ENCODE data around the gene PRKCA.
"Not testable (repeated sequence)": the region's sequence is repeated elsewhere in the genome, so short reads cannot be mapped to it uniquely, and the experiment has no call there.

The PRKCA gene

DNA sequence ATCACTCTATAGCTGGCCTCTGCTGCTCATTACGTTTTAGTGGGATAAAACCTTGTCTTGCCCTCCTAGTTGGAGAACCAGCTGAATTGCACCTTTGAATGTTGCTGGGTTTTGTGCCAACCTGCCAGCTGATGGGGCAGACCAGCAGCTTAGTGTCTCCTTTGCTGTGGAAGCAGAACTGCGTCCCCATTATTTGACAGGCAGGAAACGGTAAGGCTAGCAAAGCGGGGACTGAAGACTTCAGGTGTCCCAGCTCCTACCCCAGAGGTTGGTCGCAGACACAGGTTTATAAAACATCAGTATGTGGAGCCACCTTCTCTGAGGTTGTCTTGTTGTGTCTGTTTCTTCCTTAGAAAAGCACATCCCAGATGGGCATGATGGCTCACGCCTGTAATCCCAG is 158.1 kb downstream of the PRKCA start:
- DNase-seq (ENCODE audit: low read depth in 1 of 2, low spot score in 1 of 2) = no peak

DNA sequence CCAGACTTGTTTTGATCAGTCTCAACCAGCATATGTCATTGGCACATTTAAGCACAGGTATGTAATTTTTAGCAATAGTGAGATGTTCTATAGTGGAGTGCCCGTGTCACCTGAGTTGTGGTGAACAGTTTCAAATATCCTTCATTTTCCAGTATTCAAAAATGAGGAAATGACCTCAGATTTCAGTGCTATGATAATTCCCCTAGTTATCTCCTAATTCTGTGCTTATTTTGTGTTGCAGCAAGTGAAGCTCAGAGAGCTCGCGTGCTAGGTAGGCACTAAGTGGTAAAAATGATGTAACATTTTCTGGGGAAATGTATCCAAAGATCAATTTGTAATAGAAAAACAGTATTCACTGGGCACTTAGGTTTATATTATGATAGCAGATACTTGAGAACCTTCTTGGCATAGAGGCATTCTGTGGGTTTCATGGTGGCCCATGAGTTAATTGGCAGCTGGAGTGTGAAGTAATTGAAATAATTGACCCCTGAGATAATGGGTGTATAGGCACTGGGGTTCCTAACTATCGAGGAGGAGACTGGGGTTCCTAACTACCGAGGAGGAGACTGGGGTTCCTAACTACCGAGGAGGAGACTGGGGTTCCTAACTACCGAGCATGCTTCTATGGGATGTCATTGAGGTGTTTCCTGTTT is 159.1 kb downstream of the PRKCA start:
- DNase-seq (ENCODE audit: low read depth in 1 of 2, low spot score in 1 of 2) = no peak

DNA sequence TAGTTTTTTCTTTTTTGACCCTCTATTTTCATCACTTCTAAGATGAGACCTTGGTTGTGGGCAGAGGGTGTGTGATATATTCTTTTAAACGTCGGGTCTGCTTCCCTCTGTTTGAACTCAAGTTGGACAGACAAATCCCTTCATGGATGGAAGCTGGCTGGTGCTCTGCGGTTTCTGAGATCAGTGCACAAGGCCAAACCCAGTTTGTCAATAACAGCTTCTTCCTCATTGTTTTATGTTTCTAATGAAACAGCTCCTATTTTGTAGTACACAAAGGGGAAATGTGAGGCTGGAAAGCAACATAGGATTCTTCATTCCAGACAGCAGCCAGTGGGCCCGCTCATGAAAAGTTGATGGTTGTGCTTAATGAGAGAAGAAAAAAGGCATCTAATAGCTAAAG is 159.6 kb downstream of the PRKCA start:
- no peak for DNase-seq (ENCODE audit: low read depth in 1 of 2, low spot score in 1 of 2)

DNA sequence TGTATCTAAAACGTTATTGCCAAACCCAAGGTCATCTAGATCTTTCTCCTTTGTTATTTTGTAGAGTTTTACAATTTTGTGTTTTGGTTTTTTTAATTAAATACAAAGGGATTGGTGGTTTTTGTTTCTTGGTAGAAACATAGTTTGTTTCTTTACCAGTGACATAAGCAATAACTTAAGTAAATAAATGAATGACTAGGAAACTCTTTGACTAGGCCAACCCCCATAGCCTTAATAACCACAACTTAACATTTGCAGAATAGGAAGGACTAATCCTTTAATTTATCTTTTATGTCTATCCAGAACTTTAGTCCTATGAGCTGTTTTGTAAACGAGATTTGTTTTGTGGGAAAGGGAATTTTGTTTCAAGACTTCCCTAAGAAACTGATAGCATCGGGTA is 162.5 kb downstream of the PRKCA start:
- no peak for DNase-seq (ENCODE audit: low read depth in 1 of 2, low spot score in 1 of 2)

DNA sequence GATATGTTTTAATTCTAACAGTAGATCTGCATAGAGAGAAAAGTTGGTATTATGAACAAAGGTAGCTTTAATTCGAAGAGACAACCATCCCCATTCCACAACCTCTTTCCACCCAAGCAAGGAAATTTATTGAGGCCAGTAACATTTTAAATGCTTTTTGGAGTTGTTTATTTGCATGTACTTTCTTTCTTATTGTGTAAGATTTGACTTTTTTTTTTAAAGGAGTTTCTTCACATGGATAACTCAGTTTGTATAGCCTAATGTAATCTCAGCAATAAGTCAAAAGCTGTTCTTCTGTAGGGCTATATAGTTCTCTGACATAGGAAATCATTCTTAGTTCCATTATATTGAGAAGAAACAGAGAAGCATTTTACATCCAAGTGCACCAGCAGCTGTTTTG is 163.3 kb downstream of the PRKCA start:
- DNase-seq (ENCODE audit: low read depth in 1 of 2, low spot score in 1 of 2) = no peak

DNA sequence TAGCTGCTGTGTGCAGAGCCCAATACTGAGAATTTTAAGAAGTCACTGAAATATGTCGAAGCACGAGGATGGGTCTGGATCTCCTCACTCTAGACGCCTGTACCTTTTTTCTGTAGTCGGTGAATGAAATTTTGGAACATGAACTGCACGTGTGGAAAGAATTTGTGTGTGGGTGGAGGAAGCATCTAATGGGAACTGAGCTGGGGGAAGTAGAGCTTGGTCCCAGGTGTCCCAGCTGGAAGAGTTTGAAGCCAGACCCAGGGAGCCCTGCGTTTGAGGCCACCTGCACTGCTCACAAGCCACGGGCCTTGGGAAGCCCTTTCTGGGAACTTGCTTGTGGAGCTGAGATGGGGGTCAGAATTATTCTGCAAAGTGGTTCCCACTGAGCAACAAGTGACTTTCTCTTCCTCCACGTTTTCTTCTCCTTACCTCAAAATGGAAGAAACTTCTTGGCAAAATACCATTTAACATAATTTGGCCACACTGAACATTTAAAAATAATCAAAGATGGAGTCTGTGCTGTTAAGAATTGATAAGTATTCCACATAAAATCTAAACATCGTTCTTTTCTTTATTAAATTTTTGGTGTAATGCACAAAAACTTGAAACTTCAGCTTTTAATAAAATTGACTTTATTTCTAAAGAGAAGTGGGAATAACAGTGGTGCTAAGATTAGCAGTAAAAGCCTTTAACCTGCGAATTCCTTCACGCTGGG is 163.8 kb downstream of the PRKCA start:
- DNase-seq (ENCODE audit: low read depth in 1 of 2, low spot score in 1 of 2) = no peak

DNA sequence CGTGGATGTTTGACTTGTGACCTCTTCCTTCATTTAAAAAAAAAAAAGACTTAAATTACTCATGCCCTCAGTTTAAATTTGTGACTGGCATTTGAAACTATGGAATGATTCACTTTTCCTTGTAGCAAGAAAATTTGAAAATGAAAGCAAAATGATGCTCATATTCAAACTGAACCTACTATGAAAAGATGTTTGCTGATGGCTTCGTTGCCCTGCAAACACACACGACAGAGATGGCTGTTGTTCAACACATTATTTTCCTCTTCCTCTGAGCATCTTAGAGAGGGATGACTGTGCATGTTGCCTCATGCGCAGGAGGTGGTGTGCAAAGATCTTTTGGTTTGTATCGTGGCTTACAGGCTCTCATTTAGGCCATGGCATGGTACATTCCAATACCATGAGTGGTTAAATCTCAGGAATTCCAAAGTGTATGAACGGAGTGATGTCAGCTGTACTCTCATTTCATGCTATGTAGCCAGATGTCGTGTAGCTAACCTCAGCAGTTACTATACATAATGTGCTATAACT is 164.5 kb downstream of the PRKCA start:
- peak in 1 of 2 donors; percentile 25 for DNase-seq (ENCODE audit: low read depth in 1 of 2, low spot score in 1 of 2)

DNA sequence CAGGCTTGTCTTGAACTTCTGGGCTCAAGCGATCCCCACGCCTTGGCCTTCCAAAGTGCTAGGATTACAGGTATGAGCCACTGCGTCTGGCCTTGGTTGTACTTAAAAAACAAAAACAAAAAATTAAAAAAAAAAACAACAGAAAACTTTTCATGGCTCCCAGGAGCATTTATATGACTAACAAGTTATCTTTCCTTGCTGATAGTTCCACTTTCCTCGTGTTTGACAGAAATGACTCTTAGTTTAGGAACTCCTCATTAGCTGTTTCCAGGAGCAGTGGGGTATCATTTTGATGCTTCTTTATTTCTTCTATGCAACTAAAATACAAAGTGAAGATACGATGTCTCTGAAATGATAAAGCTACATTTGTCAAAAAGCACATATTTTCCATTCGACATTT is 165.4 kb downstream of the PRKCA start:
- DNase-seq (ENCODE audit: low read depth in 1 of 2, low spot score in 1 of 2) = no peak

DNA sequence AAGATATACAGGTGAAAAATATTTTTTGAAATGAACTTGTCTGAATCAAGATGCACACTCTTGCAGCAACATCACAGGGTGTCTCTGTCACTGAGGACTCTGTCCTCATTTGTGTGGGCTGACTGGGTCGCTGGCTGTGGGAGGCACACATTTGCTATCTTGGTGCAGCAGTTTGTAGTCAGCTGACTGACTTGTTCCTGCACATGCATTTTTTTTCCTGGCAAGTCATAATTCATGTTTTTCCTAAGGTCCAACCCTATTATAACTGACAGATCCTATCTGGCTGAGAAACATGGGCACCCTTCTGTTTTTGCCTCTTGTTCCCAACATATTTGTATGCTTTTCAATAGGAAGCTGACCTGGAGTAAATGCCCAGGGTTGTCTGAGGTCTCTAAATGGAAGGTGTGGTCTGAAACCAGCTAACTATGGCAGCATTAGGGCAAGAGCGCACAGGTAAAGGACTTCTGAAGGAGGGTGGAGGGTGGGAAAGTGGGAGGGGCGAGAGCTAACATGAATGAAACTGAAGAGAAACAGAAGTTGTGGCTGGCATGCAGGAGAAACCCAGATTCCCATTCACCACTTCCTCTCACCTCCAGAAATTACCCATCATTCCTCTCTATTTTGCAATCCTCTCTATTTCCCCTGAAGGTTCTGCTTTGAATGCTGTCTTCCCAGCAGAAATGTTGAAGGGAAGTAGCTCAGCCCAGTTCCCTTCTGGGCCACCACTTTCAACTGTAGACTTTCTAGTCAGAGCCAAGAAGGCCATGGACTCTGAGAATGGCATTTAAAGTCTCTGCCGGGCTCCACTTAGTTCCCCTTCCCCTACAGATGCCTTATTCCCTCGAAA is 166.1 kb downstream of the PRKCA start:
- DNase-seq (ENCODE audit: low read depth in 1 of 2, low spot score in 1 of 2) = no peak

DNA sequence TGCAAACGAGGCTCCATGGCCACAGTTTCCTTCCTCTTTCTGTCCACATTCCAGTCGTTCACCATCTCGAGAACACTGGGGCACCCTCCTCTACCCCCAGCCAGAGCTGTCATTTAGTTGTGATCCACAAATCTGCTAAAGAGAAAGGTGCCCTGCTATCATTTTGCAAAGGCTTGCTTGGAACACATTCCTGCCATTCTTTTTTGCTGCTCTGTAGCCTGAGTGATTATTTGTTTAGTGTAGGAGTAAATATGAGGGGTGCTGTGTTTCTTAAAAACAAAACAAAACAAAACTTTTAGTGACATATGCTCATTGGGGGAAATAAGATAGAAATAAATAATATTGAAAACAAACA is 166.7 kb downstream of the PRKCA start:
- no peak for DNase-seq (ENCODE audit: low read depth in 1 of 2, low spot score in 1 of 2)

DNA sequence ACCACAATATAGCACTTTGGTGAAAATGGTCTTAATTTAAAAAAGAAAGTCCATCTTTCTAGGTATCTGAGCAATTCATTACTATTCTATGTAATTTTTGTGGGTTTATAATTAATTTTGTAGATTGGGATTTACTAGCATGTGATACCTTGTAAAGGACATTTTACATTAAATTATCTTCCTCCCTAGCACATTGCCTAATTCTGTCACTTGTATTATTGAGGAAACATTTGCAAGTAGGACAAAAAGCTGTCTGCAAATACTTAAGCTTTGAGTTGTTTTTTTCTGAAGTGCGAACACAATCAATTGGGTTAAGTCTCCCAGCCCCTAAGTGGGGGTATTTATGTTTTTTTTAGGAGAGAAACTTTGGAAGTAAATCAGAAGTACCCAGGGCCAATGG is 167.0 kb downstream of the PRKCA start:
- DNase-seq (ENCODE audit: low read depth in 1 of 2, low spot score in 1 of 2) = no peak

DNA sequence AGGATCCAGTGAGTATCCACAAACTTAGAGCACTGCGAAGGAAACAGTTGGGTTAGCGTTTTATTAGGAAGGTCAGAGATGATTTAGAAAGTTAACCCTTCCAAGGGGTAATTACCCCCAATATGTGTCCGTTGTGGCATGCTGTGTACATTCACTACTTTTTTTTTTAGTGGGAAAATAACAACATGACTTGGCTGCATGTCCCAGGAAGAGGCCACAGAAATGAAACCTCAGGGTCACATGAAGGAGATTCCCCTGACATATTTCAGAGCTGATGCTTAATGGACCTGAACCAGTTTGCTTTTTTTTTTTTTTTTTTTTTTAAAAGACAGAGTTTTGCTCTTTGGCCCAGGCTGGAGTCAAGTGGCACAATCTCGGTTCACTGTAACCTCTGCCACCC is 167.5 kb downstream of the PRKCA start:
- DNase-seq (ENCODE audit: low read depth in 1 of 2, low spot score in 1 of 2) = no peak

DNA sequence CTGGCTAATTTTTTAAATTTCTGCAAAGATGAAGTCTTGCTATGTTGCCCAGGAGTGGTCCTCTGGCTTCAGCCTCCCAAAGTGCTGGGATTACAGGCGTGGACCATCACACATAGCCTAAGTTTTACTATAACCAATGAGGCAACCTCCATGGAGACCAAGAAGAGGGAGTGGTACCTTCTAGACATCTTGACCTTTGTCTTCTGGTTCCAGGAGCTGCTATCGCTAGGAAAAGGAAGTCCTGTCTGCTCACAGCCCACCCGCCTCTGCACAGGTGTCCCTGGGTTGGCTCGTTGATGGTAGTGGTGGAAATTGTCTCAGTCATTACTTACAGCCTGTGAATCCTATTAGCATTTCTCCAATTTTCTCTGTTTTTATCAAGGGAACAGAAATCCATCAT is 169.7 kb downstream of the PRKCA start:
- DNase-seq (ENCODE audit: low read depth in 1 of 2, low spot score in 1 of 2) = no peak

DNA sequence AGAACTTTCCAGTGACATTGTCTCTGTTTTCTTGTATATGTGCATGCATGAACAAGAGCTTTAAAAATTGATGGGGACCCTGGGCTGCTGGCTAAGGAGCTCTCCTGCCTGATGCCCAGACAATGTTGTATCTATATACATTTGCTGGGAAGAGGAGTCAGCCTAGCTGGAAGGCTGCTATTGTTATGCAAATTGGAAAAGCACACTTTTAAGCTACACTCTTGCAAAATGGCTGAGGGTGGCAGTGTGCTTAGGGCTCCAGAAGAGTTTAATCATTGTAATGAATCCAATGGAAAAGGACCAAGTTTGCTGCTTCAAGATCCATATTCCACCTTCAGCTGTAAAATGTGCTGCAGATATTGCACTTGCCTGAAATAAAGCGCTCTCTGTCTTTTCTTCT is 171.8 kb downstream of the PRKCA start:
- DNase-seq (ENCODE audit: low read depth in 1 of 2, low spot score in 1 of 2) = no peak

DNA sequence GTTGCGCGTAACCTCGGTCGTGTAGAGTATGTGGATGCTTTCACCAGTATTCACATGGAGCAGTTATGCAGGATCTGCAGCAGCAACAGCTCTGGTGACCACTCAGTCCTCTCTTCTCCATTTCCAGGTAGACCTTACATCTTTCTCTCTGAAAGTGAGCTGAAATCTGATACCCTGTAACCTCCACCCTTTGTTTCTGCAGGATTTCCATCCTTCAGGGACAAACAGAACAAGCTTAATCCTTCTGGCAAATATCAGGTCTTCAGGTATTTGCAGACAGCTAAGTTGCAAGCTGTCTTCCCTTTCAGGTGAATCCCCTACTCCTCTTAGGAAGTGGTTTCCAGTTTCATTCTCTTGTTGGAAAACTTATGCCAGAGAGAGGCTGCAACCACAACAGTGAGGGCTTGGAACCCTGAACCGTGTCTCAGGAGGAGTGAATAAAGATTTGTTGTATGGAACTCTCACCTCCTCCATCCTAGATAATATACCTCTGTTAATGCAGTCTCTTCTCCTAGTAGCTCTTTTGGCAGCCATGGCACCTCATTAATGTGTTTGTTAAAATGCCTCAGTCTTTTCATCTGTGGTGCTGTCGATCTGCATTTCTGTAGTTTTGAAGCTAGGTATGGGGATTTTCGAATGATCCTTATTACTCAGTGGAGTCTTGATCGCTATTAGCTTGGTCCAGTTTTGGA is 172.5 kb downstream of the PRKCA start:
- DNase-seq (ENCODE audit: low read depth in 1 of 2, low spot score in 1 of 2) = no peak

DNA sequence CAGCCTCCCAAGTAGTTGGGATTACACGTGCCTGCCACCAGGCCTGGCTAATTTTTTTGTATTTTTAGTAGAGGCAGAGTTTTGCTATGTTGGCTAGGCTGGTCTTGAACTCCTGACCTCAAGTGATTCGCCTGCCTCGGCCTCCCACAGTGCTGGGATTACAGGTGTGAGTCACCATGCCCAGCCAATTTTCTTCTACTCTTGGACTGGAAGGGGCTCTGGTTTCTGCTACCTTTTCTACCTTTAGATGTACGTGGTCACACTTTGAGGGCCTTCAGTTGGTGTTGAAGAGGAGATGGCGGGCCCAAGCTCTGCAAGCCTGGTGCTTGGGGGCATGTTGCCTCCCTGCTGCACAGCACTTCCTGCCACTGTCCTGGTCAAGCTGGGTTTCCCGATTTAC is 173.6 kb downstream of the PRKCA start:
- no peak for DNase-seq (ENCODE audit: low read depth in 1 of 2, low spot score in 1 of 2)

DNA sequence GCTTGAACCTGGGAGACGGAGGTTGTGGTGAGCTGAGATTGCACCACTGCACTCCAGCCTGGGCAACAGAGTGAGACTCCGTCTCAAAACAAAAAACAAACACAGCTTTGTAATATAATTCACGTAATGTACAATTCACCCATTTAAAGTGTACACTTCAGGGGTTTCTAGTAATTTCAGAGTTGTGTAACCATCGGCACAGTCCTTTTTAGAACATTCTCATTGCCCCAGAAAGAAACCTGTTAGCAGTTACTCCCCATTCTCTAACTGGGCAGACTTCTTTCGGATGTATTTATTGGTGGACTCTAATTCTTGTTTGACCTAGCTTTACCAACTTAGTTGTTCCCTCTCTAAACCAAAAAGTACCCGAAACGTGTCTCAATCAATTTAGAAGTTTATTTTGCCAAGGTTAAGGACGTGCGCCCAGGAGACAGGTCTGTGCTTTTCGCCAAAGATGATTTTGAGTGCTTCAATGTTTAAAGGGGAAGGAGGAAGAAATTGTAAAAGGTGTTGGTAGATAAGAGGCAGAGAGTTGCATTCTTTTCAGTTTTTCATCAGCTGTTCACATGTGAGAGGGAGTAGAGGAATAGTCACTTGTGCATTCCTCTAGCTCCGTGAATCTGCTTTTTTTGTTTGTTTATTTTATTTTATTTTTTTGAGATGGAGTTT is 175.3 kb downstream of the PRKCA start:
- no peak for DNase-seq (ENCODE audit: low read depth in 1 of 2, low spot score in 1 of 2)

DNA sequence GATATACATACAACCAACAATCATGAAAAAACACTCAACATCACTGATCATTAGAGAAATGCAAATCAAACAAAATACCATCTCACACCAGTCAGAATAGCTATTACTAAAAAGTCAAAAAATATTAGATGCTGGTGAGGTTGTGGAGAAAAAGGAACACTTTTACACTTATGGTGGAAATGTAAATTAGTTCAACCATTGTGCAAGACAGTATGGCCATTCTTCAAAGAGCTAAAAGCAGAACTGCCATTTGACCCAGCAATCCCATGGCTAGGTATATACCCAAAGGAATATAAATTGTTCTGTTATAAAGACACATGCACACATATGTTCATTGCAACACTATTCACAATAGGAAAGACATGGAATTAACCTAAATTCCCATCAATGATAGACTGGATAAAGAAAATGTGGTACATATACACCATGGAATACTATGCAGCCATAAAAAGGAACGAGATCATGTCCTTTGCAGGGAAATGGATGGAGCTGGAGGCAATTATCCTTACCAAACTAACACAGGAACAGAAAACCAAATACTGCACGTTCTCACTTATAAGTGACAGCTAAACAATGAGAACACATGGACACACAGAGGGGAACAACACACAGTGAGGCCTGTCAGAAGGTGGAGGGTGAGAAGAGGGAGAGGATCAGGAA is 176.9 kb downstream of the PRKCA start:
- not testable (repeated sequence) for DNase-seq (ENCODE audit: low read depth in 1 of 2, low spot score in 1 of 2)

DNA sequence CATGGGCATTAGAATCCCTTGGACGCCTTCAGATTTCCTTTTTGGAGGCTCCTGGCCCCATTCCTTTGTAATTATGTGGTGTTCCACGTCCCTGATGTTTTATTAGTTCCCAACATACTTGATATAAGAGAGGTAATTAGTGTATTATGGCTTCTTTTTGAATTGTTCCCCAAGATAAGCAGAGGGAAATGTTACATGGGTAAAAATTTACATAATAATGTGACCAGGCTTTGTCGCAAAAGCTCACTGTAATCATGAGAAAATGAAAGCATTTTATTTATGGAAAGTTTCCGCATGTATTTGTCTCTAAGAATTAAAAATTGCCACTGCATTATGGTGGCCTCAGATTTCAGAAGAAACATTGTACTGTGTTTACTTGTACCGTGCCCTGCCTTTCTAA is 177.8 kb downstream of the PRKCA start:
- DNase-seq (ENCODE audit: low read depth in 1 of 2, low spot score in 1 of 2) = no peak

DNA sequence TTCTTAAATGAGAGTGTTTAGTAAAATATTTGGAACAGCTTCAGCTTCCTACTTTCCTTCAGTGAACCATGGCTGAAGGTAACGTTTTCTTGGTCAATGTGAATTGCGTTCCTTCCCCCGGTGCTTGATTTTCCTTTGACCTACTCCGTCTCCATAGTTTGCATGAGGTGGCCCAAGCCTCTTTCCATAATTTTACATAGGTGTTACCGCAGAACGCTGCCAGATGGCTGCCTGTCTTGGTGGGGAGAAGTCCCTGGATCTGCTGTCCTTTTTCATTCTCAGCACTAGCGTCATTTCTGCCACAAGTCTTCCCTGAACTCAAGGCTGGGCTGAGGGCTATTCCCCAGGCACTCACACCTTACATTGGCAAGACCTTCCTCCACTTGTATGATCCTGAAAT is 178.4 kb downstream of the PRKCA start:
- no peak for DNase-seq (ENCODE audit: low read depth in 1 of 2, low spot score in 1 of 2)
